GM23248 (cell line): ENCODE measurements around the gene ERICH4.

Experiments
- EZH2 ChIP-seq: fragments of 200-600 bp; sonication (generic); IDR thresholded peaks from 2 replicates; pipeline ENCODE4 v1.6.1; 2018; ENCODE audit warnings: antibody characterized with exemption, mild to moderate bottlenecking; ENCODE audit not compliant: insufficient read depth, poor library complexity, severe bottlenecking
- EZH2phosphoT487 ChIP-seq: fragments of 200-600 bp; sonication (generic); IDR thresholded peaks from 2 replicates; pipeline ENCODE4 v1.6.1; 2018; ENCODE audit warnings: antibody characterized with exemption, moderate library complexity, mild to moderate bottlenecking, low read depth; ENCODE audit not compliant: insufficient read depth

DNA sequence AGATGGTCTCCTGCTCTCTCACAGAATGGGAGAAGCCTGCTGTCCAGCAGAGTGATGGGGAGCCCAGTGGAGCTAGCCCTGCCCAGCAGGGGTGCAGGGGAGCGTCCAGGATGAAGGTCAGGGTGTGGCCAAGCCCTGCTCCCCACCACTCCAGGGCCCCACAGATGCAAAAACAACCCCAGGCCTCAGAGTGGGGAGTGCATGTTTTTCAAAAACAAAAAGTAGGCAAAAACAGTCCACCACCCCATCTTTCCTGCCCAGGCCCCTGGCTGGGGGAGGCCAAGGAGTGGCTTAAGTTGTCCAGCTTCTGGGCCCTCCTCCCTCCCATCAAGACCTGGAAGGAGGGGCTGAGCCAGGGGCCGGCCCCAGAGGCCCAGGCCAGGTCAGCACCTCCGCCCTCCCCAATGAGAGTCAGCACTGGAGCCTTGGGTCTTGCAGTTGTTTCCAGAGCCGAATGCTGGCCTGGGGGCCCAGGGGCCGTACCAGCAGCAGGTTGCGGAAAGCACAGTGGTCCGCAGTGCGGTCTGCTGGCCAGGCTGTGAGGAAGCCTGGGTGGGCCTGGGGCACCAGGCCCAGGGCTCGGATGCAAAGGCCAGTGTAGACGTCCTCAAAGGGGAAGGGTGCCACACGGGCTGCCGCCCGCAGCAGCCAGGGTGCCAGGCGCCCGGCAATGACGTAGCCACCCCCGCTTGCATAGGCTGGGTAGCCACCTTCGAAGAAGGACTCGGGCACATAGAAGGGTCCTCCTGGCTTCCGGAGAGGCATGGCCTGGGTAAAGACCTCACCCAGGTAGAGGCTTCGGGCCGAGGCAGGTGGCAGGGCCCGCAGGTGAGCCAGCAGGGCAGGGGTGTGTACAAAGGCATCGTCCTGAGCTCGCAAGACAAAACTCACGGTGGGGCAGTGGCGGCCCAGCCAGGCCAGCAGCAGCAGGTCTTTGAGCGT, 17.5 kb upstream of the ERICH4 start:
- TF ChIP-seq EZH2 (no peak), EZH2phosphoT487 (no peak)
